GM20431 (cell line): ENCODE results near the gene ERBB4.

Experiments used
- in situ Hi-C: fragments of 300-500 bp; cut with MseI, MboI; formaldehyde crosslinking; loops from one replicate; pipeline ENCODE4 v1.15.0; 2020; ENCODE audit warnings: low sequenced_read_pairs; ENCODE audit not compliant: unreplicated experiment

The ERBB4 gene

DNA sequence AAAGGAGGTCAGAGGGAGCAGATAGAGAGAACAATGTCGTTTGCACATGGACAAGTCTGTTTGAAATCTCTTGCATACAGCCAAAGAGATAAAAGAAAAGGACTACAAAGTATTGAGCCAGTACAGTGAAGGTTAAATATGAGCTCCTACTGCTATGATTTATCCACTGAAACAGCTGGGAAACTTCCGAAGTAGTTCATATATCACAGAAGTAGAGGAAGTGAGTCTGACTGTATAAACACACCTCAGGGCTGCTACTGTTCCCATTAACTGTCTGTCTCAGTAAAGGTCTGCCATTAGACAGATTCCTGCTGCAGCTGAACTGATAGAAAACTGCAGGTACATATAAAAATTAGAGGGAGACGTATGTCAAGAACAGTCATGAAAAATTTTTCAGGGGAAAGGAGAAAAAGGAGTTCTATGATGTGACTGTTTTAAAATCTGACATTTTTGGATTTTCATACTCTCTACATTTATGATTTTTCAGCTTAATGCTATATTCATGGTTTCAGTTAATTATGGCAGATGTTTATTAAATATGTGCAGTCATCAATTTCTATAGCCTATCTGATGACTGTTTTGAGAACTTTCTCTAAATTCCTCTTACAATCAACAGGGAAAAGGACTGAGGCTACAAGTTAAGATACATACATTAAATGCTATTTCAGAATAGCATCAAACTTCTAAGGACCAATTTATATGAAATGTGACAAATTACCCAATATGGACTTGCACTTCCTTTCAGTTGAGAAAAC is 364.7 kb downstream of the ERBB4 start:
- in situ Hi-C loops = no loop called here

DNA sequence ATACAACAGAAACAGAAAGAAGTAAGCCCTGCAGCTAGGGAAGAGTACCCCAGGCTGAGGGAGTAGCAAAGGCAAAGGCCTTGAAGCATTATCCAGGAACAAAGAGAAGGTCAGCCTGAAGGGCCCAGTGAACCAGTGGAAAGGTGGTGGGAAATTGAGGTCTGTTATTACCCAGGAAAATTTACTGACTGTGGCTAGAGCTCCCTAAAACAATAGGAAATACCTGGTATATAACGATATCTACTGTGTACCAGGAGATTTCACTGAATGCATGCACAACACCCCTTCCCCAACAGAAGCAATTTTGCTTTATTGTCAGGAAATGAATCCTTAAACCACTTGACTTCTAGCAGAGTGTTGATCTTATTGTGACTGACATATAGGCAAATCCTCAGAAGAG is 365.3 kb downstream of the ERBB4 start:
- in situ Hi-C loops = no loop called here

- in situ Hi-C loops = no loop called here
Observed at GRCh38 chr2:212170382-212170781, 368.2 kb downstream of the ERBB4 start.

GRCh38 chr2:212158081-212158480 is 380.5 kb downstream of the ERBB4 start:
- in situ Hi-C loops = no loop called here

DNA sequence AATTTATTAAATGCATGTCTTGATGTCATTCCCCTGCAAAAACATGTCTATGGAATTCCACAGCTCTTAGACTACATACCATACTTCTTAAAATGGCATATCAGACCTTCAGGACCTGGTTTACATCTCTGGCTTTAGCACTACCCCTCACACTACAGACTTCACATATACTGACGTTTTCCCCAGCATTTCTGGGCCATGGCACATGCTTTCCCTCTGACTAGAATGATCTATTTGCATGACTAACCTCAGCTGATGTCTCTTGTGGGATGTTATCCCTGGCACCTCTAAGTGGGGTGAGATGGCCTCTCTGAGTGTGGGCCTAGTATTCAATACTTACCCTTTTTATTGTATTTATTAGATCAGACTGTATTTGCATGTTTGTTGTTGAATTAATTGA is 381.6 kb downstream of the ERBB4 start:
- in situ Hi-C loops = no loop called here

DNA sequence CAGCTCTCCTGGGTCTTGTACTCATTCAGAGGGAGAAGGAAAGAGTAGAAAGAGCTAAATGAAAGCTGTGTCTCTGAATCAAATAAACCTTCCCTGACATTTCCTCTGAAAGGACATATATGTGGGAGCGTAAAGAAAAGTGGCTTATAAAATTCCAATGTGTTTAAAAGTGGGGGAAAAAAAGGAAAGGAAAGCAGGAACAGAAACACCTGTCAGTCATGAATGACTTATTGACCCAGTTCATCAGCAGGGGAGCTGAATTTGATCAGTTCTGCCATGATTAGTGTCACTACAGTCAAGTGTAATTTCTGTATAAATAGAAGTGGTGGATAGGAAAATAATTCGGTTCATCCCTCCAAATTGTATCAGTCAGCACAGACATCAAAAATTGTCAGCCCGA is 382.5 kb downstream of the ERBB4 start:
- in situ Hi-C loops = no loop called here

DNA sequence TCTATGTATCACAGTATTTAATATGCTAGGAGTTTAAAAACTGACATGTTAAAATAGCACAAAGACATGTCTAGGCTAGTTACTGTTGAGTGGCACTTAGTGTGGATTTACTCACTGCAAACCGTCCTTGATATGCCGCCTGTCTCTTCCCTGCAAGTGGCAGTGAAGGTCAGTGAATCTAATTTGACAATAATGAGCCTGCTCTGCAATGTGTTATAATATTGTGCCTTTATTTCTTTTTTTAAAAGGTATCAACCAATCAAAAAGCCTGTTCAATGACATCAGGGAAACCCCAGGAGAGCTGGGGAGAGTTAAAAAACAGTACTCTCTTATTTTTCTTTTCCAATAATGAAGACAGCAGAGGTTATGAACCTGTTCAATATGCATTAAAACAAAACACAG is 384.1 kb downstream of the ERBB4 start:
- in situ Hi-C loops = no loop called here

GRCh38 chr2:212153923-212154322 is 384.7 kb downstream of the ERBB4 start:
- in situ Hi-C loops = no loop called here

DNA sequence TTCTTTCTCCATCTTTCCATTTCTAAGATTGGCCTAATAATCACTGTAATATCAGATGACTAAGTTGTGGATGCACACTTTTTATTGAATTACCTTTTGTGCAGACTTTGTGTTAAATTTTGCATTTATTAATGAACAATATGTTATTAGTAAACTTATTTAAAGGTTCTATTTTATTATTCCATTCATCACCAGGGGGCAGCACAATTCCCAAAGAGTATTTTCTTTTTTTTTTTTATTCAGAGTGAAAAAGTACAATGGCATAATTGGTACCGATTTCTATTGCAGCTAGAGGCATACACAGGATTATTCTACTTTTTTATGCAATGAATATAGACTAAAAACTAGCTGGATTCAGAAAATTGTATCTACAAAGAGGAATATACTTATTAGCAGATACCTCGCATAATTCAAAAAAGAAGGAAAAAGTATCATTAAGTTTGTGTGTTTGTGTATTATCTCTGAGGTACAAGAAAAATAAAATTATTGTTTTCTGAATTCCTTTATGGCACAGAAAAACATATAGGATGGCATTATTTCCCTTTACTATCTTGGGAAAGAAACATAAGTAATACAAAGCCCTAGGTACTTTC is 390.6 kb downstream of the ERBB4 start:
- in situ Hi-C loops = no loop called here

- in situ Hi-C loops = no loop called here
Observed at GRCh38 chr2:212146416-212146815, 392.2 kb downstream of the ERBB4 start.

DNA sequence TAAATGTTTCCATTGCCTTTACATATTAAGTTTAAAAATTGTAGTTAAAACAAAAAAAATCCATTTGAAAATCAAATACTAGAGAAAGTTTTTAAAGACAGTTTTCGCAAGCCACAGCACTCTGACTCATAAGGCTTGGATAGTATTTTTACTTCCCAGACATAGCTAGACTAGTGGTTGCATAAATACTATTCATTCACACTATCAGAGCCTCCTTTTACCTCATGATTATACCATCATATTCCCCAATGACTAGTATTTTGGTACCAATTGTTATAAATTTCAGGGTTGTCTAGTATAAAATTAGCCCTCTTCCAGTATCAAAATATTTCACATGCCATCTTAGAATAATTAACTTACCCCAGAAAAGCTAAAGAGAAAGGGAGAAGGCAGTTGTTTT is 393.5 kb downstream of the ERBB4 start:
- in situ Hi-C loops = no loop called here

GRCh38 chr2:212142631-212143030 is 396.0 kb downstream of the ERBB4 start:
- in situ Hi-C loops = no loop called here

- in situ Hi-C loops = no loop called here
Observed at GRCh38 chr2:212141499-212141898, 397.1 kb downstream of the ERBB4 start.

- in situ Hi-C loops = no loop called here
Observed at GRCh38 chr2:212136216-212136795, 402.3 kb downstream of the ERBB4 start.

GRCh38 chr2:212135739-212136138 is 402.9 kb downstream of the ERBB4 start:
- in situ Hi-C loops = no loop called here

GRCh38 chr2:212133337-212133736 is 405.3 kb downstream of the ERBB4 start:
- in situ Hi-C loops = no loop called here

GRCh38 chr2:212124598-212124997 is 414.0 kb downstream of the ERBB4 start:
- in situ Hi-C loops = no loop called here

- in situ Hi-C loops = no loop called here
Observed at GRCh38 chr2:212119591-212119990, 419.0 kb downstream of the ERBB4 start.

DNA sequence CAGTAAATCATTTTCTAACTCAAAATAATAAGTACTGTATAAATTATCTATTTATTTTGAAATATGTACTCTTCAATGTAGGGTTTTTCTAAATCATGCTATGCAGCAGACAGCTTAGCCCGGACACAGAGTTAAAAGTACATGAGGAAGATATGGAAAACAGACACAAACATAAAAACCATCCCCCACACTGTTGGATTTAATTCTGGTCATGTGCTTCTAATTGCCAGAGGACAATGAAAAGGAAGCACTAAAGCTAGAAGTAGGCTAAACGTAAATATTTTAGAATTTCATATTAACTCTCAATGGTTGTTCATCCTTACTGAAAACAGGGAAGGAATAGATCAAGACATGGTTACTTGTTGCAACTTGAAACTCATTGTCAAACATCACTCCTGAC is 420.7 kb downstream of the ERBB4 start:
- in situ Hi-C loops = no loop called here

DNA sequence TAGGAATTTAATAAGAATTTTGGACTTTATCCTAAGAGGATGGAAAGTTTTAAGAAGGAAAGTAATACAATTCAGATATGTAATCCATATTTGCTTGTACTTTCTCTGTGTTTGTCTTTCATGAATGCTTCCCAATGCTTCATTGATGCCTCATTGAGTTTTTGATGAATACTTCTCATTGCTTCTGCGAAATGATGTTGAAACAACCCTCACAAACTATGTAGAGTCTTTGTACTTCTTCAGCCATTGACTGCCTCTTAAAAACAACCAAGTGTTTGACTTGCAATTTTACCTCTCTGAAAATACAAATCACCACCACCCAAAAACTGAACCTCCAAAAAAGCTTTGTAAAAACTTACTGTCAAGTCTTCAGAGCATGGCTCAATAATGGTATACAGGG is 424.1 kb downstream of the ERBB4 start:
- in situ Hi-C loops = no loop called here

DNA sequence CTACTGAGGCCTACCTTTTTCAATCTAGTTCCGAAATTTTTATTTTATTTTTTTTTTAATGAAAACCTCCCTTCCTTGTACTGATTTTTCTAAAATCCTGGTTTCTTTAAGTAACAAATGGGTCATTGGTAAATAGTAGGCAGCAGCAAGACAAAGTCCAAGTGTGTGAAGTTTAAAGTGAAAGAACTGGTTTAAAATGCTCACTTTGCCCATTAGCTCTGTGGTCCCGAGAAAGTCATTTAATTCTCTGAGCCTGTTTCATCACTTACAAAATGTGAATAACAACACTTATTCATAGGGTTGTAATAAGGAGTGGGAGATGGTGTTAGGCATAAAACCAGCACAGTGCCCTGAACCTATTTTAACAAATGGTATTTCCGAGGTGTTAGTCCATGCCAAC is 426.2 kb downstream of the ERBB4 start:
- in situ Hi-C loops = no loop called here
